SU-DHL-6 (cell line): ENCODE data around the gene TAS2R30.

ENCODE experiments used
- H2AFZ ChIP-seq: fragments of 200-600 bp; sonication (generic); 2 replicates; pipeline ENCODE4 v1.6.1; 2014; ENCODE audit warnings: low read depth, mild to moderate bottlenecking, moderate library complexity, mixed read lengths, antibody characterized with exemption, low read length; ENCODE audit not compliant: severe bottlenecking
- H3F3A ChIP-seq: fragments of 200-600 bp; shearing (Covaris generic); 2 replicates; pipeline ENCODE4 v1.6.0; 2016; ENCODE audit warnings: antibody characterized with exemption, mild to moderate bottlenecking; ENCODE audit not compliant: insufficient read depth
- H3K27ac ChIP-seq: fragments of 200-600 bp; sonication (generic); 2 replicates; pipeline ENCODE4 v1.5.1; 2016; ENCODE audit warnings: low read depth, mild to moderate bottlenecking, low read length, moderate library complexity, mixed read lengths
- H3K27me3 ChIP-seq: fragments of 200-600 bp; sonication (generic), shearing (Covaris generic); 2 replicates; pipeline ENCODE4 v1.6.0; 2014; ENCODE audit warnings: mild to moderate bottlenecking, low read length
- H3K36me3 ChIP-seq: fragments of 200-600 bp; sonication (generic); 2 replicates; pipeline ENCODE4 v1.6.1; 2014; ENCODE audit warnings: mild to moderate bottlenecking, low read length, mixed read lengths
- H3K4me2 ChIP-seq: fragments of 300-600, 200-600 bp; shearing (Covaris generic), sonication (generic); 2 replicates; pipeline ENCODE4 v1.6.0; 2014; ENCODE audit warnings: low read length, low read depth, mild to moderate bottlenecking; ENCODE audit not compliant: poor library complexity, severe bottlenecking
- H3K4me3 ChIP-seq: fragments of 200-600 bp; sonication (generic); 2 replicates; pipeline ENCODE4 v1.5.1; 2014; ENCODE audit warnings: antibody characterized with exemption, low read length, mild to moderate bottlenecking, mixed read lengths; ENCODE audit not compliant: insufficient read depth, poor library complexity, severe bottlenecking
- H3K79me2 ChIP-seq: fragments of 200-600 bp; sonication (generic); 2 replicates; pipeline ENCODE4 v1.6.1; 2014; ENCODE audit warnings: mild to moderate bottlenecking, low read length, moderate library complexity; ENCODE audit not compliant: insufficient read depth
- H3K9ac ChIP-seq: fragments of 200-600 bp; sonication (generic); 2 replicates; pipeline ENCODE4 v1.7.0; 2014; ENCODE audit warnings: mild to moderate bottlenecking, low read length
- H3K9me2 ChIP-seq: fragments of 200-600 bp; sonication (generic); replicated peaks from 2 replicates; pipeline ENCODE4 v1.6.1; 2014; ENCODE audit warnings: low read length; ENCODE audit not compliant: insufficient read depth
- H3K9me3 ChIP-seq: fragments of 200-600 bp; sonication (generic); 2 replicates; pipeline ENCODE4 v1.6.1; 2014; ENCODE audit warnings: low read length, mixed read lengths; ENCODE audit not compliant: insufficient read depth
- H4K20me1 ChIP-seq: fragments of 200-600 bp; sonication (generic); 2 replicates; pipeline ENCODE4 v1.6.1; 2014; ENCODE audit warnings: low read depth, mild to moderate bottlenecking, antibody characterized with exemption, low read length, moderate library complexity, mixed read lengths
- EZH2phosphoT487 ChIP-seq: fragments of 200-600 bp; sonication (generic), shearing (Covaris generic); conservative IDR thresholded peaks from 2 replicates; pipeline ENCODE4 v1.6.1; 2018; ENCODE audit warnings: mild to moderate bottlenecking, antibody characterized with exemption, low read length, moderate library complexity, mixed read lengths
- TF ChIP-seq, protein P1 (sequence below): fragments of 200-600 bp; sonication (generic); IDR thresholded peaks from one replicate; pipeline ENCODE4 v1.5.1; 2017; ENCODE audit warnings: antibody characterized with exemption, mild to moderate bottlenecking, low read length, moderate library complexity; ENCODE audit not compliant: insufficient read depth, poor library complexity, severe bottlenecking

TAS2R30 gene

DNA sequence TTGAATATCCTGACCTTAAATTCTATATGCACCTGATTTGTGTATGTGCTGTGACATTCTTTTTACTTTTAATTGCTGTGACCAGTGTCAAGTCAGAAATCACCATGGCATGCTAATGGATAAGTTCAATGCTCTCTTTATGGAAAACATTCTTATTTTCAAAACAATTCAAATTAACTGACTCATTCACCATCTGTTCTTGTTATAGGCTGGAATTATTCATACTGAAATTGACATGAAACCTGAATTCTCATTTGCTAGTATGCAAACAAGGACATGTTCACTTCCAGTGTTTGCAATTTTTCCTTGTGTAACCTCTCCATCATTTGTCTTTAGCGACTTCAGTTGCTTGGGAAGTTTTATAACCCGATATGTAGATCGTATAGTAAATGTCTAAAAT lies at the start of gene TAS2R30:
TSS of gene TAS2R30 (minus strand) at position 340 of the 400 bp plus-strand sequence. CDS start 400 bp downstream, outside the sequence.
- H3K9me2 ChIP-seq, result no peaks in the 10 kb centered on the region
- H3K36me3 ChIP-seq, result no peaks in the 10 kb centered on the region
- H4K20me1 ChIP-seq, result no peaks in the 10 kb centered on the region
- no peaks in the 10 kb centered on the region for H3K27me3 ChIP-seq
- no peak within 1 kb of the TSS for H3K4me3 ChIP-seq
- no peaks in the 10 kb centered on the region for H3K9me3 ChIP-seq
- H3F3A ChIP-seq, result no peaks in the 10 kb centered on the region
- H3K27ac ChIP-seq, result no peak within 1 kb of the TSS
- no peak within 1 kb of the TSS for H3K9ac ChIP-seq
- no peak within 1 kb of the TSS for H2AFZ ChIP-seq
- TF ChIP-seq, protein P1, sequence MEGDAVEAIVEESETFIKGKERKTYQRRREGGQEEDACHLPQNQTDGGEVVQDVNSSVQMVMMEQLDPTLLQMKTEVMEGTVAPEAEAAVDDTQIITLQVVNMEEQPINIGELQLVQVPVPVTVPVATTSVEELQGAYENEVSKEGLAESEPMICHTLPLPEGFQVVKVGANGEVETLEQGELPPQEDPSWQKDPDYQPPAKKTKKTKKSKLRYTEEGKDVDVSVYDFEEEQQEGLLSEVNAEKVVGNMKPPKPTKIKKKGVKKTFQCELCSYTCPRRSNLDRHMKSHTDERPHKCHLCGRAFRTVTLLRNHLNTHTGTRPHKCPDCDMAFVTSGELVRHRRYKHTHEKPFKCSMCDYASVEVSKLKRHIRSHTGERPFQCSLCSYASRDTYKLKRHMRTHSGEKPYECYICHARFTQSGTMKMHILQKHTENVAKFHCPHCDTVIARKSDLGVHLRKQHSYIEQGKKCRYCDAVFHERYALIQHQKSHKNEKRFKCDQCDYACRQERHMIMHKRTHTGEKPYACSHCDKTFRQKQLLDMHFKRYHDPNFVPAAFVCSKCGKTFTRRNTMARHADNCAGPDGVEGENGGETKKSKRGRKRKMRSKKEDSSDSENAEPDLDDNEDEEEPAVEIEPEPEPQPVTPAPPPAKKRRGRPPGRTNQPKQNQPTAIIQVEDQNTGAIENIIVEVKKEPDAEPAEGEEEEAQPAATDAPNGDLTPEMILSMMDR, result no peak
- TF ChIP-seq EZH2phosphoT487, result no peak
- no peak within 1 kb of the TSS for H3K4me2 ChIP-seq
- 0 out of 2 replicates have a peak, but pooled peaks cover 5% of the 10 kb centered on the region for H3K79me2 ChIP-seq

- TF ChIP-seq, protein P1, result no peak
- no peak for TF ChIP-seq EZH2phosphoT487
- Histone ChIP-seq H3K4me3 (no peak overlapping the region), H3K36me3 (no peaks in the 10 kb centered on the region), H3K9me3 (no peaks in the 10 kb centered on the region), H4K20me1 (no peaks in the 10 kb centered on the region), H2AFZ (no peak overlapping the region), H3K9me2 (no peaks in the 10 kb centered on the region), H3K27me3 (no peaks in the 10 kb centered on the region), H3K79me2 (no peaks in the 10 kb centered on the region), H3F3A (no peaks in the 10 kb centered on the region), H3K4me2 (no peak overlapping the region), H3K9ac (no peak overlapping the region), H3K27ac (no peak overlapping the region)
These were observed 48.6 kb upstream of the TAS2R30 start for GRCh38 chr12:11183011-11183410.

- no peak overlapping the region for H3K4me3 ChIP-seq
- H4K20me1 ChIP-seq, result no peaks in the 10 kb centered on the region
- no peaks in the 10 kb centered on the region for H3K9me3 ChIP-seq
- H3F3A ChIP-seq, result no peaks in the 10 kb centered on the region
- H3K9ac ChIP-seq, result no peak overlapping the region
- H3K9me2 ChIP-seq, result no peaks in the 10 kb centered on the region
- no peak overlapping the region for H3K27ac ChIP-seq
- H3K36me3 ChIP-seq, result no peaks in the 10 kb centered on the region
- no peaks in the 10 kb centered on the region for H3K27me3 ChIP-seq
- H3K79me2 ChIP-seq, result no peaks in the 10 kb centered on the region
- H3K4me2 ChIP-seq, result no peak overlapping the region
- TF ChIP-seq, protein P1, result no peak
- no peak for TF ChIP-seq EZH2phosphoT487
- no peak overlapping the region for H2AFZ ChIP-seq
These were observed 48.1 kb upstream of the TAS2R30 start for GRCh38 chr12:11182529-11182928.

DNA sequence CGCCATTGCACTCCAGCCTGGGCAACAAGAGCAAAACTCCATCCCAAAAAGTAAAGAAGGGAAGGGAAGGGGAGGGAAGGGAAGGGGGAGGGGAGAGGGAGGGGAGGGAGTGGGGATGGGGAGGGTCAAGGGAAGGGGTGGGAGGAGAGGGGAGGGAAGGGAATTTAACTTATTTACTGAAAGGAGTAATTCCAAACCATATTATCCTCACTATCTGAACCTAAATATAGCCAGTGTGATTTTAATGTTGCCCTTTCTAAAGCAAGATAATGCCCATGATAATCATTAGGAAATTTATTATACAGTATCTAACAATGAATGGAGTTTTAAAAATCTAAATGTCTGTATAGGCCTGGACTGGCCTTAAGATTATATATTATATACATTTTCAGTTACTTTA lies 43.8 kb upstream of the TAS2R30 start:
- Histone ChIP-seq H4K20me1 (no peaks in the 10 kb centered on the region), H3K4me3 (no peak overlapping the region), H3K9ac (no peak overlapping the region), H2AFZ (no peak overlapping the region), H3K4me2 (no peak overlapping the region), H3K79me2 (no peaks in the 10 kb centered on the region), H3K27me3 (no peaks in the 10 kb centered on the region), H3K9me2 (no peaks in the 10 kb centered on the region), H3F3A (no peaks in the 10 kb centered on the region), H3K27ac (no peak overlapping the region), H3K9me3 (no peaks in the 10 kb centered on the region), H3K36me3 (no peaks in the 10 kb centered on the region)
- TF ChIP-seq, protein P1, result no peak
